HFF-Myc (cell line): ENCODE data around the gene LRRC4C.

Experiments
- DNase-seq: peaks from one replicate; pipeline ENCODE4 v3.0.0-alpha.2; 2011; ENCODE audit warnings: low read depth; ENCODE audit errors: extremely low read depth
- H3K4me3 ChIP-seq: replicated peaks from 2 replicates; pipeline ENCODE4 v1.5.1; 2011; ENCODE audit warnings: low read depth, mild to moderate bottlenecking, control low read depth, low read length
- CTCF ChIP-seq: IDR thresholded peaks from 2 replicates; pipeline ENCODE4 v1.5.1; 2012; ENCODE audit warnings: mild to moderate bottlenecking, low read depth, low read length, control low read depth; ENCODE audit errors: missing control alignments

LRRC4C gene

DNA sequence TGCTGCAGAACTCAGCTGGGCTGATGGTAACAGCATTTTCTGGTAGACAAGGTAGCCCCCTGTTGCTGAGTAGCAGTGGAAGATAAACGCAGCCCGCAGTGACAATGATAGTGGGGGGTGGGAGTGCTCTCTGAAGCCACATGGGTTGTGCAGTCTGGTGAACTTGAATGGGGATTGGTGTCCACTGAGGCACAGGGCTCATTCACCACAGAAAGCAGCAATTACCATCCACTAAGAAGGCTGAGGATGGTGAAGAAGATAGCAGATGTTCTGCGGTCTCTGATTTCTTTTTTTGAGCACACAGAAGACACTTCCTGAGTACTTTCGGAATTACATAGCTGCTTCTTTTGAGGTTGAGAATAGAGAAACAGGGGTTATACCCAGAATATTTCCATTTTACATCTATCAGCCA is 150.3 kb downstream of the LRRC4C start:
- no peak overlapping the region for H3K4me3 ChIP-seq
- DNase-seq, result no peak
- no peak for TF ChIP-seq CTCF

- TF ChIP-seq CTCF, result no peak
- no peak overlapping the region for H3K4me3 ChIP-seq
- DNase-seq, result no peak
Observed at GRCh38 chr11:41308286-41308685, 151.2 kb downstream of the LRRC4C start.

- TF ChIP-seq CTCF, result no peak
- H3K4me3 ChIP-seq, result no peak overlapping the region
- DNase-seq, result no peak
Observed at GRCh38 chr11:41307296-41308080, 152.0 kb downstream of the LRRC4C start.

DNA sequence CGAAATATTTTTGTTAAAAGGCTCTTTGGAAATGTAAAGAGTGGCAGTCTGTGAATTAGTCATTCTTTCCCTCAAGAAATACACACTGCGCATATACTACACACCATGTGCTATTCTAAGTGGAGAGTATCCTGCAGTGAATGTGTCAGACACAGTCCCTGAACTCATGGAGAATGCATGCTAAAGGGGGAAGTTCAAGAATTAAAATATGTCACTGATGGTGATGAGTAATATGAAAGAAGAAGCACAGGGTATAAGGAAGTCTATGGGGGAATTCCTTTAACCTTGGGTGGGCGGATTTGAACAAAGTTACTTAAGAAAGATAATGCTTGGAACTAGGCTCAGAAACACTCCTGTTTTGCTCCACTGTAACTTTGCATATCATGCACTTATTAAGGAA is 153.0 kb downstream of the LRRC4C start:
- DNase-seq, result no peak
- no peak for TF ChIP-seq CTCF
- H3K4me3 ChIP-seq, result no peak overlapping the region

- TF ChIP-seq CTCF, result no peak
- no peak for DNase-seq
- H3K4me3 ChIP-seq, result no peak overlapping the region
Observed at GRCh38 chr11:41301023-41301422, 158.4 kb downstream of the LRRC4C start.

DNA sequence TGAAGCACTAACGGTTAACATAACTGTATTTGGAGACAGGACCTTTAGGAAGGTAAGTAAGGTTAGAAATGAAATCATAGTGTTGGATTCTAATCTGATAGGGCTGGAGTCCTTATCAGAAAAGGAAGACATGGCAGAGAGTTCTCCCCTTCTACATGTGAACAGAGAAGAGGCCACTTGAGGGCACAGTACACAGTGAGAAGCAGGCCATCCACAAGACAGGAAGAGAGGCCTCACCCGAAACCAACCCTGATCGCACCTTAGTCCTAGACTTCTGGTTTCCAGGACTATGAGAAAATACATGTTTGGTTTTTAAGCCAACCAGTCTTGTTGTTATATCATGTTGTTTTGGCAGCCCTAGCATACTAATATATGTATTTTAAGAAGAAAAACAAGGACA is 170.0 kb downstream of the LRRC4C start:
- DNase-seq, result no peak
- TF ChIP-seq CTCF, result no peak

DNA sequence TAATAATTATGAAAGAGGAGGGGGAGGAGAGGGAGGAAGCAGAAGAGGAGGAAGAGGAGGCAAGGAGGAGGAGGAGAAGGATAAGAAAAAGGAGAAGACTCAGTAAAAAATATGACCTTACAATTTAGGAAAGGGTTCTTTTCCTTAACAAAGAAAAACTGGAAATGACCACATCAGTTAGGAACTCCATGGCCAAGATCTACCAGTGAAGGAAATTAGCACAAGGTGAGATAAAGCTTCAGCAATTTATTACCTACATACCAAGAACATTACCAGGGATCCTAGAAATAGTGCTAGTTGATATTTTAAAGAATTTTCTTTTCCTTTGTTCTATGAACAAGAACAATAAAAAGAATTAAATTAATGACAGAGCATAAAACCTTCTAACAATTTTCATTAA is 172.7 kb downstream of the LRRC4C start:
- no peak for DNase-seq
- H3K4me3 ChIP-seq, result no peak overlapping the region
- no peak for TF ChIP-seq CTCF

More for the DNA sequence above, 170.0 kb downstream of the LRRC4C start:
- no peak overlapping the region for H3K4me3 ChIP-seq
